HepG2 (cell line): ENCODE data around the gene DPAGT1. TPM values are rescaled to one million over a fixed set of nuclear protein-coding genes. Genes with fewer than 3 reads are reported as not detected.

Experiments used
- ARID3A ChIP-seq: IDR thresholded peaks from 2 replicates; pipeline ENCODE4 v1.6.1; 2012; ENCODE audit warnings: low read depth, low read length, improper control_type of control experiment
- ATF3 ChIP-seq: sonication (generic); formaldehyde crosslinking; IDR thresholded peaks from 2 replicates; pipeline ENCODE4 v1.4.0; 2020; ENCODE audit warnings: missing genetic modification reagents
- ATF7 ChIP-seq, 2 experiments: fragments of 450-650 bp in 1 of 2; sonication (generic) in 1 of 2; formaldehyde crosslinking in 1 of 2; IDR thresholded peaks; 2 replicates each; pipeline versions ENCODE4 v1.4.0 to v1.6.1; 2016 to 2020; ENCODE audit warnings: antibody characterized with exemption in 1 of 2, mild to moderate bottlenecking in 1 of 2, missing genetic modification reagents in 1 of 2
- DMTF1 ChIP-seq: sonication (generic); formaldehyde crosslinking; IDR thresholded peaks from 2 replicates; pipeline ENCODE4 v1.4.0; 2020; ENCODE audit warnings: mild to moderate bottlenecking, missing genetic modification reagents
- DPF2 ChIP-seq: sonication (generic); formaldehyde crosslinking; IDR thresholded peaks from 2 replicates; pipeline ENCODE4 v1.4.0; 2020; ENCODE audit warnings: mild to moderate bottlenecking, low read depth, missing genetic modification reagents, borderline replicate concordance
- HDAC1 ChIP-seq: sonication (generic); formaldehyde crosslinking; IDR thresholded peaks from 2 replicates; pipeline ENCODE4 v1.5.1; 2020; ENCODE audit warnings: mild to moderate bottlenecking, missing genetic modification reagents
- HNRNPLL ChIP-seq: fragments of 200-400 bp; formaldehyde crosslinking; IDR thresholded peaks from 2 replicates; pipeline ENCODE4 v1.6.1; 2017; ENCODE audit warnings: mild to moderate bottlenecking, low read depth, low read length; ENCODE audit not compliant: poor library complexity, severe bottlenecking
- MLLT10 ChIP-seq: sonication (generic); formaldehyde crosslinking; IDR thresholded peaks from 2 replicates; pipeline ENCODE4 v1.4.0; 2020; ENCODE audit warnings: missing genetic modification reagents
- MTA3 ChIP-seq: sonication (generic); formaldehyde crosslinking; IDR thresholded peaks from 2 replicates; pipeline ENCODE4 v1.4.0; 2020; ENCODE audit warnings: missing genetic modification reagents
- MTF1 ChIP-seq: sonication (generic); formaldehyde crosslinking; IDR thresholded peaks from 2 replicates; pipeline ENCODE4 v1.5.0; 2020; ENCODE audit warnings: missing genetic modification reagents
- PAWR ChIP-seq: sonication (generic); formaldehyde crosslinking; IDR thresholded peaks from 2 replicates; pipeline ENCODE4 v1.4.0; 2020; ENCODE audit warnings: missing genetic modification reagents, mild to moderate bottlenecking, borderline replicate concordance
- SPEN ChIP-seq: sonication (generic); formaldehyde crosslinking; IDR thresholded peaks from 2 replicates; pipeline ENCODE4 v1.5.1; 2020; ENCODE audit warnings: low read depth, mild to moderate bottlenecking, missing genetic modification reagents
- YEATS2 ChIP-seq: sonication (generic); formaldehyde crosslinking; IDR thresholded peaks from 2 replicates; pipeline ENCODE4 v1.4.0; 2020; ENCODE audit warnings: missing genetic modification reagents, borderline replicate concordance
- ZBTB25 ChIP-seq: IDR thresholded peaks from 2 replicates; pipeline ENCODE4 v1.6.1; 2018; ENCODE audit warnings: missing genetic modification reagents
- ZC3H4 ChIP-seq: sonication (generic); formaldehyde crosslinking; IDR thresholded peaks from 2 replicates; pipeline ENCODE4 v1.4.0; 2020; ENCODE audit warnings: missing genetic modification reagents, borderline replicate concordance
- ZFP36L1 ChIP-seq: sonication (generic); formaldehyde crosslinking; IDR thresholded peaks from 2 replicates; pipeline ENCODE4 v1.8.0; 2022; ENCODE audit warnings: mild to moderate bottlenecking, missing genetic modification reagents, moderate library complexity
- ZNF256 ChIP-seq: sonication (generic); formaldehyde crosslinking; conservative IDR thresholded peaks from 2 replicates; pipeline ENCODE4 v1.4.0; 2020; ENCODE audit warnings: missing genetic modification reagents
- ZNF484 ChIP-seq: sonication (generic); formaldehyde crosslinking; IDR thresholded peaks from 2 replicates; pipeline ENCODE4 v1.5.1; 2020; ENCODE audit warnings: mild to moderate bottlenecking, low read depth, missing genetic modification reagents, borderline replicate concordance
- ZNF564 ChIP-seq: sonication (generic); formaldehyde crosslinking; IDR thresholded peaks from 2 replicates; pipeline ENCODE4 v1.8.1; 2023; ENCODE audit warnings: mild to moderate bottlenecking, missing genetic modification reagents
- ZNF598 ChIP-seq: sonication (generic); formaldehyde crosslinking; IDR thresholded peaks from 2 replicates; pipeline ENCODE4 v1.5.1; 2020; ENCODE audit warnings: mild to moderate bottlenecking, missing genetic modification reagents, borderline replicate concordance
- ZSCAN25 ChIP-seq: sonication (generic); formaldehyde crosslinking; IDR thresholded peaks from 2 replicates; pipeline ENCODE4 v1.8.0; 2022; ENCODE audit warnings: mild to moderate bottlenecking, missing genetic modification reagents
- polyA plus RNA-seq, 8 experiments: library from polyadenylated mRNA; depleted of rRNA in 3 of 8; stranded (reverse) in 7 of 8; unstranded in 1 of 8; fragments of >200 nt; fragmentation: Illumina TruSeq in 4 of 8; extraction: Trizol in 4 of 8; gene quantifications; 2 replicates each; pipeline versions ENCODE4 v1.2.1 to v1.2.3, GENCODE V29; 2011 to 2016; ENCODE audit warnings: low read depth in 4 of 8, missing spikeins in 1 of 8, mixed read lengths in 1 of 8; ENCODE audit not compliant: insufficient read depth in 1 of 8
- total RNA-seq, 5 experiments: library from RNA; depleted of rRNA; stranded (reverse); fragments of >200 nt; fragmentation: Illumina TruSeq; extraction: Trizol; gene quantifications; 2 replicates each; pipeline ENCODE4 v1.2.3, GENCODE V29; 2016; ENCODE audit warnings: low read depth in 1 of 5

The DPAGT1 gene
- total and polyA plus RNA-seq, 2 of the 13 experiments (the other 11 are each of a cell fraction or from before 2014, with no cell fraction given): 37.6 to 70.7 TPM

- TF ChIP-seq HNRNPLL (no peak), DMTF1 (CRISPR knock-in tag) (no peak), DPF2 (CRISPR knock-in tag) (no peak), YEATS2 (CRISPR knock-in tag) (no peak), PAWR (CRISPR knock-in tag) (no peak), ARID3A (no peak), ZFP36L1 (no peak), ATF7 (IDR thresholded peaks at IDR 0.05) (no peak), ATF7 (CRISPR knock-in tag; IDR thresholded peaks at IDR 0.05) (no peak), ZNF598 (CRISPR knock-in tag) (no peak), HDAC1 (CRISPR knock-in tag) (peak; percentile 85), ZC3H4 (CRISPR knock-in tag) (no peak), ZSCAN25 (CRISPR knock-in tag) (no peak), MTF1 (CRISPR knock-in tag) (no peak), ATF3 (no peak), MLLT10 (CRISPR knock-in tag) (no peak), MTA3 (no peak), ZBTB25 (CRISPR knock-in tag) (no peak), ZNF564 (CRISPR knock-in tag) (no peak), ZNF484 (no peak), SPEN (CRISPR knock-in tag) (peak; percentile 20), ZNF256 (no peak)
Measured at GRCh38 chr11:119106564-119107537, 5.2 kb upstream of the DPAGT1 start, which contains the start of gene C2CD2L (continued).
